HG02642 (cell line): ENCODE data around the gene CPT1B.

Experiments used
- ATAC-seq: cut with Tn5 transposase; IDR thresholded peaks from one replicate; pipeline ENCODE4 v1.9.1; 2021; ENCODE audit warnings: mild to moderate bottlenecking; ENCODE audit not compliant: unreplicated experiment, poor library complexity

The CPT1B gene

DNA sequence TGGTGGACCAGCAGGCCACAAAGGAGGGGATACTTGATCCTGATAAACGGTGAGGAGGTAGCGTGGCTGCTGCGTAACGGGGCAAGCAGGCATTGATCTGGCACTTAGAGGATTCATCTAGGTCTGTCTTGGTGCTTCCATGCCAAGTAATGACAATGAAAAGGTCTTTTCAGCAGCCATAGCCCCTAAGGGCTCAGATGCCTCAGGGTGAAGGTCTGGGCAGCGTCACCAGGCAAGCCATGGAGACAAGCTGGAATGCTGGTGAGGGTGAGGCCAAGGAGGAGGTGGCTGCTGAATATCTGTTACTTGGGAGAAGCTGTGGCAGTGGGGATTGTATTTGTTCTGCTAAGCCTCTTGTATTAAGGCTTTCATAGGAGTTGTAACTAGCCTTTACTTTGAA is 9.2 kb upstream of the CPT1B start:
- ATAC-seq, result no peak

- no peak for ATAC-seq
Measured at GRCh38 chr22:50586416-50586815, 8.2 kb upstream of the CPT1B start.

DNA sequence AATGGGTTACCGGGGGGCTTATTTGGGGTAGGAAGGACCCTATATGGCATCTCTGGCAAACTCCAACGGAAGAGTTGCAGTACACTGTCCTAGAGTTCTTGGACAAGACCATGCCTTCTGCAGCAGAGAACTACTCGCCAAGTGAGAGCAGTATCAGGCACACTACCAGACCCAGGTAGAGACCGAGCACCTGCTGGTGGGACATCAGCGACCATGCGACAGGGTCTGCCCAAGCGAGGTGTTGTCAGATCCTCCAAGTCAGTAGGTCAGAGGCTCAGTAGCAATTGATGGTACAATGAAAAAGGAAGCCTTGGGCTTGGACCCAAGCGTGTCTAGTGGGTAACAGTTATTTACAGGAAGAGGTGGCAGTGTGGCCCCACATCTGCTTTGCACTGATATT is 7.6 kb upstream of the CPT1B start:
- ATAC-seq, result no peak

- ATAC-seq, result no peak
Measured at GRCh38 chr22:50585238-50585637, 7.0 kb upstream of the CPT1B start.

DNA sequence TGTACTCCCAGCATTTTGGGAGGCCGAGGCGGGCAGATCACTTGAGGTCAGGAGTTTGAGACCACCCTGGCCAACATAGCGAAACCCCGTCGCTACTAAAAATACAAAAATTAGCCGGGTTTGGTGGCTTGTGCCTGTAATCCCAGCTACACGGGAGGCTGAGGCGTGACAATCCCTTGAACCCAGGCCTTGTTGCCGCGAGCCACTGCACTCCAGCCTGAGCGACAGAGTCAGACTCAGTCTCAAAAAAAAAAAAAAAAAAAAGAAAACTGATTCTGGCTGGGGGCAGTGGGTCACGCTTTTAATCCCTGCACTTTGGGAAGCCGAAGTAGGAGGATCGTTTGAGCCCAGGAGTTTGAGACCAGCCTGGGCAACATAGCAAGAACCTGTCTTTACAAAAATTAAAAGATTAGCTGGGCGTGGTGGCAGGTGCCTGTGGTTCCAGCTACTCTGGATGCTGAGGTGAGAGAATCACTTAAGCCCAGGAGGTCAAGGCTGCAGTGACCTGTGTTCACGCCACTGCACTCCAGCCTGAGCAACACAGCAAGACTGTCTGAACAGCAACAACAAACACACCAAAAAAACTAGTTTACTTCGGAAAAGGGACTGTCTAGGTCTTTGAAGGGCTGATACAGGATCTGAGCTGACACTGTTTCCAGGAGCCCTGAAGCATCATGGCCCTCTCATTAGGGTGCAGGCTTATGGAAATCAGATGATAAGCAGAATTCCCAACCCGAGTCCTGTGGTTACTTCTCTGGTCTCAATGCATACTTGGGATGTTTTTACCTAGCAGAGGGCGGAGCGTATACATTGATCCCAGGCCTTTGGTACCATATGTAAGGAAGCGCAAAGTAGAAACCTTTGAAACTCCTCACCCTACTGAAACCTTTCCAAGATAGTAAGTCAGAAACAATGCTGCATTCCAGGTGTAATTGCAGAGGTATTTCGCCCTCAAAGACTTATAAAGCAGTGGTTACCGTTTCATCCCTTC is 6.2 kb upstream of the CPT1B start:
- no peak for ATAC-seq

GRCh38 chr22:50583294-50583861 is 5.2 kb upstream of the CPT1B start:
- ATAC-seq, result peak; percentile 32

DNA sequence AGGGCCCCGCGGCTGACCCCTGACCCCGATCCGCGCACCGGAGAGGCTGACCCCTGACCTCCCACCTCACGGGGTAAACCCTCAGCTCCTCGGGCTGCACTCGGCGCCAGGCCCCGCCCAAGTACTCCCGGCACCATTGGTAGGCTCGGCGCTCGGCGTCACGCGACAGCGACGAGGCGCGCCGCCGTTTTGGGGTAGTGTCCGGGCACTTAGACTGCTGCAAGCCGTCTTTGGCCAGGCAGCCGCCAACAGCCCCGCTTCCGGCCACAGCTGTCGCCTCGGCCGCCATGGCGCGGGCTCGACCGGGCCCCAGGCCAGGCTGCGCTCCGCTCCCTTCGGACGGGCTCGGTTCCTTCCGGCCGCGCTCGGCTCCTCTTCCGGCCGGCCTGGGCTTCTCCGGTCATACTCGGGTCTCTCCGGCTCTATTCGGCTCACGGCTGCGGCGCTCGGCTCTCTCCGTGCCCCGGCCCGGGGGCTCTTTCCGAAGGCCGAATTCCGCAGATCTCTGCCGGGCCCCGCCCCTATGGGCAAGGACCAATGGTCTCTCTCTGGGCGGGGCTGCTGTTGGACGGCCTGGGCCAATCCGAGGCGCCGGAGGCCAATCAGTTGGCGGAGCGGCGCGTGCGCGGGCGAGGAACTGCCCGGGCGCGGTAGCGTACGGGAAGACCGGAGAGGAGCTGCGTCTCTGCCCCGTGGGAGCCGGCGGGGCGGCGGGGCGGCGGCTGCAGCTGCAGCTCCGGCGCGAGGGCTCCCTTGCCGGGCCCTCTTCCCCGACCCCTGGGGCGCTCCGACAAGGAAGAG is 4.5 kb upstream of the CPT1B start, which contains the start of gene CHKB:
Gene CHKB, minus strand, starts transcription at position 357 of the 801 bp plus-strand sequence. Its CDS starts 68 bp downstream, at position 289.
- ATAC-seq, result peak; percentile 91

- no peak for ATAC-seq
Measured at GRCh38 chr22:50581950-50582492, 3.8 kb upstream of the CPT1B start.

GRCh38 chr22:50581031-50581949 is 3.1 kb upstream of the CPT1B start:
- no peak for ATAC-seq

DNA sequence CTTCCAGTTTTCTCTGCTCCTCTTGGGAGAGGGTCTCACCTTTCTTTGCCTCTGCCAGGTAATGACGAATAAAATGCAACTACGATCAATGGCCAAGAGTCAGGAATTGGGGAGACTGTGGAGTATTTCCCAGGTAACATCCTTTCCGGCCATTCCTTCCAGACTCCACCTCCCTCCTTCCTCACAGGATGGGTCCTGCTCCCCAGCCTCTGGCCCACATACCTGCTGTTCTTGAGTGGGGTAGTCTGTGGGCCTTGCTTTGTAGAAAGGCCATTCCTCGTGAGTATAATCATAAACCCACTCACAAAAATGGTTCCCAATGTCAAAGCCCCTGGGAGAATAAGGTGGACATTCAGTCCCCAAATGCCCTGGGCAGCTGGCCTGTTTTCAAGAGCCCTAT is 1.5 kb upstream of the CPT1B start:
- no peak for ATAC-seq

GRCh38 chr22:50578776-50579310 is 616 bp upstream of the CPT1B start:
- ATAC-seq, result no peak

GRCh38 chr22:50577697-50577986 is 585 bp downstream of the CPT1B start:
- no peak for ATAC-seq

GRCh38 chr22:50576806-50577696 is 1.2 kb downstream of the CPT1B start:
- ATAC-seq, result no peak

GRCh38 chr22:50576070-50576469 is 2.2 kb downstream of the CPT1B start:
- no peak for ATAC-seq

GRCh38 chr22:50575426-50575941 is 2.7 kb downstream of the CPT1B start:
- ATAC-seq, result no peak

GRCh38 chr22:50574383-50574755 is 3.9 kb downstream of the CPT1B start:
- ATAC-seq, result no peak

- ATAC-seq, result no peak
Measured at GRCh38 chr22:50573491-50574382, 4.5 kb downstream of the CPT1B start.
